ENCODE data around the gene MRTFA. TPM values are rescaled to one million over a fixed set of nuclear protein-coding genes. Genes with fewer than 3 reads are reported as not detected.
"Not testable (repeated sequence)": the region's sequence is repeated elsewhere in the genome, so short reads cannot be mapped to it uniquely, and the experiment has no call there.

The MRTFA gene
- total and polyA plus RNA-seq, 8 donors: 22.5 to 58.0 (median 26.5) TPM

GRCh38 chr22:40381461-40381860 lies 255.1 kb downstream of the MRTFA start:
- DNase-seq (no peak), ATAC-seq (no peak)
- Histone ChIP-seq H3K27ac (no peak overlapping the region), H3K4me3 (no peak overlapping the region), H3K4me1 (peaks cover 0 to 37% of the 10 kb centered on the region in 2 donors), H3K27me3 (no peaks in the 10 kb centered on the region), H3K36me3 (no peaks in the 10 kb centered on the region), H3K9me3 (no peaks in the 10 kb centered on the region)
- TF ChIP-seq CTCF (IDR thresholded peaks at IDR 0.05): no peak
- intact Hi-C loops (cut with DNase I): no loop called here

GRCh38 chr22:40378448-40378847 lies 258.1 kb downstream of the MRTFA start:
- intact Hi-C loops (cut with DNase I); H3K4me3 ChIP-seq; DNase-seq; H3K27me3 ChIP-seq; ATAC-seq; H3K27ac ChIP-seq; H3K36me3 ChIP-seq; H3K9me3 ChIP-seq: not testable (repeated sequence)
- H3K4me1 ChIP-seq: peaks cover 0 to 17% of the 10 kb centered on the region in 2 donors

- no peak overlapping the region for H3K27ac ChIP-seq
- H3K27me3 ChIP-seq: no peaks in the 10 kb centered on the region
- no peak overlapping the region for H3K4me3 ChIP-seq
- intact Hi-C loops (cut with DNase I): no loop called here
- DNase-seq (no peak), ATAC-seq (no peak)
- H3K9me3 ChIP-seq: no peaks in the 10 kb centered on the region
- peaks cover 0 to 13% of the 10 kb centered on the region in 2 donors for H3K4me1 ChIP-seq
- no peak for TF ChIP-seq CTCF (IDR thresholded peaks at IDR 0.05)
- H3K36me3 ChIP-seq: no peaks in the 10 kb centered on the region
These were observed 258.6 kb downstream of the MRTFA start for GRCh38 chr22:40377931-40378330.

GRCh38 chr22:40376149-40376548 lies 260.4 kb downstream of the MRTFA start:
- intact Hi-C loops (cut with DNase I): no loop called here
- ATAC-seq (peak; percentile 90), DNase-seq (peak in 1 of 4 donors; percentile 59)
- Histone ChIP-seq H3K27ac (peak overlapping the region in 1 of 2 donors; percentile 31), H3K9me3 (no peaks in the 10 kb centered on the region), H3K4me1 (peaks cover 0 to 19% of the 10 kb centered on the region in 2 donors), H3K27me3 (no peaks in the 10 kb centered on the region), H3K36me3 (no peaks in the 10 kb centered on the region), H3K4me3 (no peak overlapping the region)
- no peak for TF ChIP-seq CTCF (IDR thresholded peaks at IDR 0.05)

- peaks cover 0 to 22% of the 10 kb centered on the region in 2 donors for H3K4me1 ChIP-seq
- H3K27me3 ChIP-seq: no peaks in the 10 kb centered on the region
- peak in 1 of 4 donors; percentile 37 for DNase-seq
- no peak overlapping the region for H3K4me3 ChIP-seq
- ATAC-seq: no peak
- H3K36me3 ChIP-seq: no peaks in the 10 kb centered on the region
- intact Hi-C loops (cut with DNase I): no loop called here
- no peaks in the 10 kb centered on the region for H3K9me3 ChIP-seq
- TF ChIP-seq CTCF (IDR thresholded peaks at IDR 0.05): no peak
- H3K27ac ChIP-seq: no peak overlapping the region
These were observed 262.0 kb downstream of the MRTFA start for GRCh38 chr22:40374567-40374966.

GRCh38 chr22:40368836-40369235 lies 267.7 kb downstream of the MRTFA start:
- Histone ChIP-seq H3K9me3 (no peaks in the 10 kb centered on the region), H3K27ac (no peak overlapping the region), H3K4me1 (peaks cover 0 to 9% of the 10 kb centered on the region in 2 donors), H3K27me3 (no peaks in the 10 kb centered on the region), H3K4me3 (no peak overlapping the region), H3K36me3 (peaks cover 0 to 39% of the 10 kb centered on the region in 2 donors)
- no peak for TF ChIP-seq CTCF (IDR thresholded peaks at IDR 0.05)
- no peak for DNase-seq
- no peak for ATAC-seq
- intact Hi-C loops (cut with DNase I): no loop called here

All from left lung (tissue), 10 donors.